Activated naive CD8-positive, alpha-beta T cell treated with anti-CD3 and anti-CD28 coated beads for 36 hours (primary cell): ENCODE results near the gene SNAP29. TPM values are rescaled to one million over a fixed set of nuclear protein-coding genes. Genes with fewer than 3 reads are reported as not detected.
"Not testable (repeated sequence)": the region's sequence is repeated elsewhere in the genome, so short reads cannot be mapped to it uniquely, and the experiment has no call there.

ENCODE experiments used
- DNase-seq: peaks from one replicate; pipeline ENCODE4 v3.0.0; 2021
- H3K27ac Mint-ChIP-seq: one replicate; pipeline ENCODE4 v1.8.0; 2022; ENCODE audit warnings: mild to moderate bottlenecking, moderate library complexity, mixed read lengths
- H3K27me3 Mint-ChIP-seq: one replicate; pipeline ENCODE4 v1.8.0; 2022; ENCODE audit warnings: mild to moderate bottlenecking, mixed read lengths
- H3K36me3 Mint-ChIP-seq: one replicate; pipeline ENCODE4 v1.8.0; 2021; ENCODE audit warnings: mild to moderate bottlenecking, mixed read lengths
- H3K4me1 Mint-ChIP-seq: one replicate; pipeline ENCODE4 v1.8.0; 2021; ENCODE audit warnings: mixed read lengths
- H3K4me3 Mint-ChIP-seq: one replicate; pipeline ENCODE4 v1.8.0; 2022; ENCODE audit warnings: mild to moderate bottlenecking, moderate library complexity, mixed read lengths
- H3K9me3 Mint-ChIP-seq: one replicate; pipeline ENCODE4 v1.8.0; 2022; ENCODE audit warnings: mixed read lengths
- total RNA-seq, 2 experiments: library from RNA; stranded (reverse); gene quantifications; one replicate each; pipeline ENCODE4 v1.2.3, GENCODE V29; 2021

SNAP29 gene
- total RNA-seq, 2 experiments from 2014 or later = 21.5 to 22.1 TPM

GRCh38 chr22:20937031-20937793 is 78.4 kb downstream of the SNAP29 start:
- Mint-ChIP-seq H3K27me3 (no peaks in the 10 kb centered on the region), H3K27ac (peak overlapping the region; percentile 6), H3K4me1 (peaks cover 75% of the 10 kb centered on the region), H3K4me3 (no peak overlapping the region), H3K36me3 (peaks cover 56% of the 10 kb centered on the region), H3K9me3 (no peaks in the 10 kb centered on the region)
- DNase-seq = no peak

GRCh38 chr22:20937794-20938671 is 79.2 kb downstream of the SNAP29 start:
- peaks cover 57% of the 10 kb centered on the region for H3K36me3 Mint-ChIP-seq
- no peak for DNase-seq
- H3K27me3 Mint-ChIP-seq = no peaks in the 10 kb centered on the region
- no peaks in the 10 kb centered on the region for H3K9me3 Mint-ChIP-seq
- no peak overlapping the region for H3K27ac Mint-ChIP-seq
- peaks cover 78% of the 10 kb centered on the region for H3K4me1 Mint-ChIP-seq
- H3K4me3 Mint-ChIP-seq = no peak overlapping the region

- not testable (repeated sequence) for DNase-seq, H3K9me3 Mint-ChIP-seq, H3K27me3 Mint-ChIP-seq, H3K4me3 Mint-ChIP-seq
- Mint-ChIP-seq H3K27ac (peak overlapping the region; percentile 42), H3K36me3 (peaks cover 51% of the 10 kb centered on the region), H3K4me1 (peaks cover 73% of the 10 kb centered on the region)
These were observed 80.8 kb downstream of the SNAP29 start for GRCh38 chr22:20939457-20940185.

DNA sequence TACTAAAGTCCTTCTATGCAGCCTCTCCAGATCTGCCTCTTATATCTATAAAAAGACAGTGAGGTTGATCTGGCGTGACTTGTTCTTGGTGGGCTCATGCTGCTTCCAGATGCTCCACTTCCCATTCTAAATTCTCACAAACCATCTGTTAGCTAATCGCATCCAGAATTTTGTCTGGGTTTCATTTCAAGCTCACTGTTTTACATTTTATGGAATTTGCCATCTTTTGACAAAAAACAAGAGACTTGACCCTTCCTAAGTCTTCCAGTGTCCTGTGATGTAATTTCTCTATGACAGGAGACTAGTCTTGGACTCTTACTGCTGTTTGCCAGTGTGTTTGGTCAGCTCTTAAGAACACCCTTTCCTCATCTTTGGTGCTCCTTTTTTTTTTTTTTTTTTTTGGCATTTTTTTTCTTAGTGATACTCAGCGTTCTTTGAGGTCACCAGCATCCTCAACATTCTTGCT is 81.4 kb downstream of the SNAP29 start:
- Mint-ChIP-seq H3K36me3 (peaks cover 47% of the 10 kb centered on the region), H3K4me3 (no peak overlapping the region), H3K4me1 (peaks cover 69% of the 10 kb centered on the region), H3K27ac (no peak overlapping the region), H3K9me3 (no peaks in the 10 kb centered on the region), H3K27me3 (no peaks in the 10 kb centered on the region)
- no peak for DNase-seq

Other genes with a start within 250 kb of the SNAP29 start
- gene SERPIND1, start 84.9 kb upstream of the SNAP29 start, total RNA-seq = not detected
- gene PI4KA, start 196 bp upstream of the SNAP29 start, total RNA-seq = 10 to 100 TPM; 49.3 to 51.3 TPM
- gene CRKL, start 58.4 kb downstream of the SNAP29 start, total RNA-seq = 10 to 100 TPM; 82.1 to 82.2 TPM
- gene AIFM3, start 108.2 kb downstream of the SNAP29 start, total RNA-seq = under 1 TPM in 1 of 2 experiments, not detected in 1; 0.14 TPM
- 10 to 100 TPM; 32.4 to 39.2 TPM for gene LZTR1, start 123.3 kb downstream of the SNAP29 start, total RNA-seq
- 10 to 100 TPM; 34.3 to 34.5 TPM for gene THAP7, start 143.1 kb downstream of the SNAP29 start, total RNA-seq
- under 1 TPM; 0.14 to 0.43 TPM for gene P2RX6, start 156.2 kb downstream of the SNAP29 start, total RNA-seq
- under 1 TPM; 0.41 to 0.44 TPM for gene SLC7A4, start 173.6 kb downstream of the SNAP29 start, total RNA-seq
- gene LRRC74B, start 186.9 kb downstream of the SNAP29 start, total RNA-seq = not detected